H9 (cell line): ENCODE measurements around the gene ZC3H7B. TPM values are rescaled to one million over a fixed set of nuclear protein-coding genes. Genes with fewer than 3 reads are reported as not detected.
A peak's percentile ranks its signal among the peaks of the same experiment; 100 is the strongest.

ENCODE experiments used
- DNase-seq: peaks from one replicate; pipeline ENCODE4 v3.0.0-alpha.2; 2017
- H2AFZ ChIP-seq: one replicate; pipeline ENCODE4 v1.6.1; 2013; ENCODE audit warnings: mild to moderate bottlenecking, low read length, control low read depth, moderate library complexity
- H2AK5ac ChIP-seq: 2 replicates; pipeline ENCODE4 v1.6.1; 2013; ENCODE audit warnings: low read length, control low read depth, mixed read lengths; ENCODE audit not compliant: insufficient read length
- H2BK120ac ChIP-seq: one replicate; pipeline ENCODE4 v1.6.1; 2013; ENCODE audit warnings: low read depth, mild to moderate bottlenecking, low read length, control low read depth, inconsistent platforms; ENCODE audit not compliant: poor library complexity, severe bottlenecking
- H2BK12ac ChIP-seq: 2 replicates; pipeline ENCODE4 v1.6.1; 2013; ENCODE audit warnings: low read length, control low read depth, mixed read lengths, low read depth; ENCODE audit not compliant: insufficient read length
- H2BK15ac ChIP-seq: 2 replicates; pipeline ENCODE4 v1.6.1; 2013; ENCODE audit warnings: low read depth, low read length, control low read depth
- H2BK20ac ChIP-seq: one replicate; pipeline ENCODE4 v1.6.1; 2013; ENCODE audit warnings: low read depth, mild to moderate bottlenecking, low read length, control low read depth, inconsistent platforms; ENCODE audit not compliant: poor library complexity, severe bottlenecking
- H2BK5ac ChIP-seq: 2 replicates; pipeline ENCODE4 v1.6.1; 2013; ENCODE audit warnings: low read length, control low read depth, mixed read lengths; ENCODE audit not compliant: insufficient read length
- H3K14ac ChIP-seq: 2 replicates; pipeline ENCODE4 v1.6.1; 2013; ENCODE audit warnings: low read length, control low read depth; ENCODE audit not compliant: insufficient read depth
- H3K18ac ChIP-seq: 2 replicates; pipeline ENCODE4 v1.6.1; 2013; ENCODE audit warnings: low read depth, mild to moderate bottlenecking, mixed read lengths, low read length, control low read depth; ENCODE audit not compliant: insufficient read length
- H3K23ac ChIP-seq: 2 replicates; pipeline ENCODE4 v1.6.1; 2013; ENCODE audit warnings: low read length, control low read depth, mixed read lengths, low read depth; ENCODE audit not compliant: insufficient read length
- H3K23me2 ChIP-seq: 2 replicates; pipeline ENCODE4 v1.6.1; 2013; ENCODE audit warnings: low read depth, mild to moderate bottlenecking, mixed read lengths, low read length, control low read depth; ENCODE audit not compliant: insufficient read length, poor library complexity, severe bottlenecking
- H3K27ac ChIP-seq: 2 replicates; pipeline ENCODE4 v1.5.1; 2013; ENCODE audit warnings: low read length, control low read depth, mixed read lengths, low read depth; ENCODE audit not compliant: insufficient read length
- H3K27me3 ChIP-seq: 2 replicates; pipeline ENCODE4 v1.6.1; 2013; ENCODE audit warnings: low read length, control low read depth, inconsistent platforms; ENCODE audit not compliant: insufficient read depth
- H3K4ac ChIP-seq: 2 replicates; pipeline ENCODE4 v1.6.1; 2013; ENCODE audit warnings: low read depth, mild to moderate bottlenecking, control low read depth, inconsistent platforms, low read length, moderate library complexity
- H3K4me1 ChIP-seq: 2 replicates; pipeline ENCODE4 v1.6.1; 2013; ENCODE audit warnings: low read length, control low read depth, inconsistent platforms; ENCODE audit not compliant: insufficient read depth
- H3K4me2 ChIP-seq: 2 replicates; pipeline ENCODE4 v1.6.1; 2013; ENCODE audit warnings: low read length, control low read depth, mixed read lengths; ENCODE audit not compliant: insufficient read length, insufficient read depth
- H3K56ac ChIP-seq: 2 replicates; pipeline ENCODE4 v1.6.1; 2013; ENCODE audit warnings: low read depth, mild to moderate bottlenecking, mixed read lengths, low read length, control low read depth; ENCODE audit not compliant: insufficient read length
- H3K79me1 ChIP-seq: 2 replicates; pipeline ENCODE4 v1.6.1; 2013; ENCODE audit warnings: low read depth, mild to moderate bottlenecking, moderate library complexity, low read length, control low read depth, inconsistent platforms; ENCODE audit not compliant: insufficient read depth, poor library complexity, severe bottlenecking
- H3K79me2 ChIP-seq: 2 replicates; pipeline ENCODE4 v1.6.1; 2013; ENCODE audit warnings: low read length, control low read depth, inconsistent platforms; ENCODE audit not compliant: insufficient read depth
- H3K9ac ChIP-seq: 2 replicates; pipeline ENCODE4 v1.6.1; 2013; ENCODE audit warnings: low read length, control low read depth, mixed read lengths; ENCODE audit not compliant: insufficient read length; ENCODE audit errors: extremely low read depth
- H3K9me3 ChIP-seq: one replicate; pipeline ENCODE4 v1.6.1; 2013; ENCODE audit warnings: low read depth, low read length, inconsistent platforms; ENCODE audit not compliant: control insufficient read depth
- H3T11ph ChIP-seq: one replicate; pipeline ENCODE4 v1.6.1; 2013; ENCODE audit warnings: mild to moderate bottlenecking, low read length, control low read depth, inconsistent platforms
- H4K20me1 ChIP-seq: one replicate; pipeline ENCODE4 v1.6.1; 2013; ENCODE audit not compliant: control insufficient read depth, insufficient read length, insufficient read depth
- H4K5ac ChIP-seq: 2 replicates; pipeline ENCODE4 v1.6.1; 2013; ENCODE audit warnings: low read depth, mild to moderate bottlenecking, mixed read lengths, low read length, control low read depth; ENCODE audit not compliant: insufficient read length
- H4K8ac ChIP-seq: replicated peaks from 2 replicates; pipeline ENCODE4 v1.6.1; 2013; ENCODE audit warnings: low read length, control low read depth, mixed read lengths, low read depth; ENCODE audit not compliant: insufficient read length
- H4K91ac ChIP-seq: 2 replicates; pipeline ENCODE4 v1.6.1; 2013; ENCODE audit warnings: low read depth, mild to moderate bottlenecking, moderate library complexity, mixed read lengths, low read length, control low read depth; ENCODE audit not compliant: insufficient read length
- H3K27ac Mint-ChIP-seq, 3 experiments: 2 replicates in 2 of 3; 3 replicates in 1 of 3; pipeline ENCODE4 v1.8.0; 2020 to 2021; ENCODE audit warnings: mixed read lengths in 3 of 3, mild to moderate bottlenecking in 1 of 3, moderate library complexity in 1 of 3
- H3K27me3 Mint-ChIP-seq: 2 replicates; pipeline ENCODE4 v1.8.0; 2021; ENCODE audit warnings: low read depth, mild to moderate bottlenecking, moderate library complexity, mixed read lengths
- H3K36me3 Mint-ChIP-seq, 3 experiments: 2 replicates in 2 of 3; 3 replicates in 1 of 3; pipeline ENCODE4 v1.8.0; 2020 to 2021; ENCODE audit warnings: low read depth in 3 of 3, mixed read lengths in 3 of 3; ENCODE audit not compliant: insufficient read depth in 1 of 3
- H3K4me1 Mint-ChIP-seq, 2 experiments: 2 replicates each; pipeline ENCODE4 v1.8.0; 2020; ENCODE audit warnings: mixed read lengths in 2 of 2
- H3K4me3 Mint-ChIP-seq, 2 experiments: 2 replicates in 1 of 2; 3 replicates in 1 of 2; pipeline ENCODE4 v1.8.0; 2020 to 2021; ENCODE audit warnings: mild to moderate bottlenecking in 2 of 2, mixed read lengths in 2 of 2, moderate library complexity in 1 of 2
- H3K9me3 Mint-ChIP-seq, 2 experiments: 2 replicates in 1 of 2; 3 replicates in 1 of 2; pipeline ENCODE4 v1.8.0; 2020; ENCODE audit warnings: mild to moderate bottlenecking in 2 of 2, mixed read lengths in 2 of 2, moderate library complexity in 1 of 2
- CTCF ChIP-seq: fragments of 200-600 bp; sonication (generic); conservative IDR thresholded peaks from 3 replicates; pipeline ENCODE4 v1.8.0; 2021; ENCODE audit warnings: antibody characterized with exemption, mild to moderate bottlenecking
- WGBS: extraction: QIAGEN DNeasy Blood & Tissue Kit; methylation state at CpG from one replicate; pipeline ENCODE4 v1.1.7; 2013; ENCODE audit warnings: missing lambda C conversion rate, low lambda C conversion rate, mixed read lengths; ENCODE audit not compliant: insufficient read length; ENCODE audit errors: extremely low coverage; 5-methylcytosine and 5-hydroxymethylcytosine counted together
- total RNA-seq: library from RNA; stranded (reverse); gene quantifications from 2 replicates; pipeline ENCODE4 v1.2.1, GENCODE V29; 2021

The ZC3H7B gene
- total RNA-seq, 1 experiment from 2014 or later, result 69.3 TPM

DNA sequence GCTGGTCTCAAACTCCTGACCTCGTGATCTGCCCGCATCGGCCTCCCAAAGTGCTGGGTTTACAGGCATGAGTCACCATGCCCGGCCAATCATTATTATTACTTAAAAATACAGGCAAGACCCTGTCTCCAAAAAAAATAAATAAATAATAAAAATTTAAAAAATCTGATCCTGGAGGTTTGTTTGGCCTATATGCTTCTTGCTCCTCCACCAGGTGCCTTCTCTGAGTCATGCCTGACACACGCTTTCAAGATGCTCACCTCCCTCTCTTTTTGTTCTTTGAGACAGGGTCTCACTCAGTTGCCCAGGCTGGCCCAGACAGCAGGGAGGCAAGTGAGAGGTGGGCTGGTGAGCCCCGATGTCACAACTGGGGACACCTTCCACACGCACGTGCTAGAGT, 13.5 kb downstream of the ZC3H7B start:
- Histone ChIP-seq H2BK20ac (no peak overlapping the region), H3K27me3 (no peaks in the 10 kb centered on the region), H2BK12ac (no peak overlapping the region), H3K79me2 (peaks cover 11% of the 10 kb centered on the region; the same call in 1 of the 2 replicates), H3K9me3 (no peaks in the 10 kb centered on the region), H3K56ac (no peak overlapping the region), H2AK5ac (no peak overlapping the region), H2AFZ (no peak overlapping the region), H3K4me2 (no peak overlapping the region), H4K8ac (no peak overlapping the region), H3K14ac (no peak overlapping the region), H2BK120ac (no peak overlapping the region), H4K91ac (no peak overlapping the region), H4K20me1 (no peaks in the 10 kb centered on the region), H3K23me2 (no peaks in the 10 kb centered on the region), H3K79me1 (peaks cover 4% of the 10 kb centered on the region), H3K4ac (no peak overlapping the region), H4K5ac (no peak overlapping the region), H3T11ph (no peak overlapping the region), H3K18ac (no peak overlapping the region), H2BK15ac (no peak overlapping the region), H2BK5ac (no peak overlapping the region), H3K23ac (no peak overlapping the region), H3K9ac (no peak overlapping the region), H3K27ac (no peak overlapping the region), H3K4me1 (peaks cover 4% of the 10 kb centered on the region; the same call in 1 of the 2 replicates)
- Mint-ChIP-seq H3K4me1 (peaks cover 10 to 14% of the 10 kb centered on the region in 2 experiments), H3K36me3 (peaks cover 5 to 18% (median 6%) of the 10 kb centered on the region in 3 experiments; a peak in 6 of 7 replicates), H3K27ac (0 out of 7 replicates have a peak overlapping the region, but pooled peaks of 2 of the 3 experiments have one; percentile 25 to 76), H3K9me3 (no peaks in the 10 kb centered on the region), H3K27me3 (no peaks in the 10 kb centered on the region), H3K4me3 (no peak overlapping the region)
- TF ChIP-seq CTCF, result no peak
- WGBS, result no CpG with 5 or more reads among the region's 8 CpGs
- DNase-seq, result no peak
